Endothelial cell of umbilical vein (primary cell): Measurements from ENCODE around the gene C3orf20. TPM values are rescaled to one million over a fixed set of nuclear protein-coding genes. Genes with fewer than 3 reads are reported as not detected.

Source experiments
- BruUV-seq: library from RNA; stranded (reverse); fragments of 400-500 nt; replicated peaks from 2 replicates; lab custom pipeline; 2021; lab: Mats Ljungman, UMichigan
- CTCF ChIA-PET: fragments of 300-600, 350-600 bp; sonication (Branson Sonifier 250); formaldehyde crosslinking; loops from one replicate; lab custom pipeline; 2021; ENCODE audit warnings: antibody characterized with exemption, inconsistent platforms; lab: Charles Lee
- POLR2A ChIA-PET: fragments of 300-600, 350-600 bp; sonication (Branson Sonifier 250); formaldehyde crosslinking; loops from one replicate; lab custom pipeline; 2021; ENCODE audit warnings: antibody characterized with exemption, inconsistent platforms; lab: Charles Lee
- DNase-seq: peaks from one replicate; pipeline ENCODE4 v3.0.0-alpha.2; 2011; ENCODE audit warnings: low read depth, low spot score
- FAIRE-seq: peaks from 2 replicates; lab custom pipeline; 2011; peaks lifted over from hg19 to GRCh38; lab: Jason Lieb, UNC
- H2AFZ ChIP-seq: 2 replicates; pipeline ENCODE4 v1.6.0; 2012; ENCODE audit warnings: low read depth, low read length, control low read depth, inconsistent platforms
- H3K27ac ChIP-seq: 2 replicates; pipeline ENCODE4 v1.5.1; 2011; ENCODE audit warnings: low read depth, mild to moderate bottlenecking, control low read depth, low read length, moderate library complexity; ENCODE audit not compliant: insufficient read depth
- H3K27me3 ChIP-seq, 2 experiments: 2 replicates each; pipeline versions ENCODE4 v1.6.0 to v1.6.1; 2011; ENCODE audit warnings: low read length in 2 of 2, mixed read lengths in 1 of 2; ENCODE audit not compliant: control insufficient read depth in 2 of 2, insufficient read depth in 2 of 2
- H3K36me3 ChIP-seq, 2 experiments: 2 replicates in 1 of 2; 3 replicates in 1 of 2; pipeline ENCODE4 v1.5.1; 2011; ENCODE audit warnings: low read length in 2 of 2, mild to moderate bottlenecking in 1 of 2, moderate library complexity in 1 of 2; ENCODE audit not compliant: control insufficient read depth in 2 of 2, insufficient read depth in 2 of 2; ENCODE audit errors: extremely low read depth in 1 of 2
- H3K4me1 ChIP-seq: 3 replicates; pipeline ENCODE4 v1.5.1; 2011; ENCODE audit warnings: mild to moderate bottlenecking, low read length; ENCODE audit not compliant: control insufficient read depth, insufficient read depth; ENCODE audit errors: extremely low read depth
- H3K4me2 ChIP-seq: 2 replicates; pipeline ENCODE4 v1.6.1; 2011; ENCODE audit warnings: low read length, control low read depth, mixed read lengths; ENCODE audit not compliant: insufficient read depth
- H3K4me3 ChIP-seq, 3 experiments: fragments of 200-600 bp in 1 of 3; sonication (generic), shearing (Covaris generic) in 1 of 3; replicated peaks in 1 of 3; 2 replicates each; pipeline ENCODE4 v1.5.1; 2011 to 2016; ENCODE audit warnings: control low read depth in 3 of 3, low read length in 3 of 3, mild to moderate bottlenecking in 2 of 3, inconsistent platforms in 1 of 3, low read depth in 1 of 3, moderate library complexity in 1 of 3; ENCODE audit not compliant: insufficient read depth in 1 of 3
- H3K79me2 ChIP-seq: 2 replicates; pipeline ENCODE4 v1.6.0; 2012; ENCODE audit warnings: low read length, inconsistent platforms; ENCODE audit not compliant: control insufficient read depth, insufficient read depth
- H3K9ac ChIP-seq: replicated peaks from 2 replicates; pipeline ENCODE3; 2011; ENCODE audit warnings: low read length, control low read depth; ENCODE audit not compliant: insufficient read depth; ENCODE audit errors: extremely low read depth
- H3K9me1 ChIP-seq: replicated peaks from 3 replicates; pipeline ENCODE4 v1.6.0; 2011; ENCODE audit warnings: mild to moderate bottlenecking, low read length; ENCODE audit not compliant: control insufficient read depth, insufficient read depth; ENCODE audit errors: extremely low read depth
- H3K9me3 ChIP-seq: replicated peaks from 2 replicates; pipeline ENCODE4 v1.5.1; 2012; ENCODE audit warnings: low read length, inconsistent platforms; ENCODE audit not compliant: control insufficient read depth, insufficient read depth
- H4K20me1 ChIP-seq: replicated peaks from 2 replicates; pipeline ENCODE3; 2011; ENCODE audit warnings: mild to moderate bottlenecking, low read length; ENCODE audit not compliant: control insufficient read depth, insufficient read depth; ENCODE audit errors: extremely low read depth
- CTCF ChIP-seq, 2 donors: IDR thresholded peaks; 1 replicate in 1 of 2; 2 replicates in 1 of 2; pipeline ENCODE4 v1.5.1; 2011; ENCODE audit warnings: low read length in 2 of 2, mild to moderate bottlenecking in 2 of 2, moderate library complexity in 2 of 2, control low read depth in 1 of 2, inconsistent platforms in 1 of 2, low read depth in 1 of 2; ENCODE audit not compliant: insufficient read depth in 1 of 2; ENCODE audit errors: extremely low read depth in 1 of 2
- JUN ChIP-seq: IDR thresholded peaks from 2 replicates; pipeline ENCODE4 v1.6.1; 2011; ENCODE audit warnings: borderline replicate concordance, low read depth; ENCODE audit not compliant: insufficient read length, insufficient read depth
- POLR2A ChIP-seq: IDR thresholded peaks from 2 replicates; pipeline ENCODE4 v1.6.1; 2012; ENCODE audit warnings: low read depth, mild to moderate bottlenecking, control low read depth, low read length
- POLR2AphosphoS5 ChIP-seq: IDR thresholded peaks from 2 replicates; pipeline ENCODE4 v1.6.1; 2012; ENCODE audit warnings: low read depth, mild to moderate bottlenecking, control low read depth, low read length, moderate library complexity; ENCODE audit not compliant: insufficient read depth
- dilution Hi-C: fragments of 300-500 bp; cut with MboI; formaldehyde crosslinking; loops from one replicate; pipeline ENCODE4 v1.15.0; 2019; ENCODE audit warnings: low sequenced_read_pairs; ENCODE audit not compliant: extremely low pct_ligation_motif_present
- intact Hi-C: fragments of 100-400 bp; cut with micrococcal nuclease; formaldehyde crosslinking; loops from one replicate; pipeline ENCODE4 v1.10.0; 2022
- polyA plus RNA-seq, 4 experiments: library from polyadenylated mRNA; depleted of rRNA in 3 of 4; stranded (reverse) in 3 of 4; unstranded in 1 of 4; fragments of >200 nt; gene quantifications; 2 replicates each; pipeline versions ENCODE4 v1.2.1 to v1.2.3, GENCODE V29; 2011 to 2012; ENCODE audit warnings: missing spikeins in 1 of 4
- total RNA-seq: library from RNA; stranded (reverse); gene quantifications from 2 replicates; pipeline ENCODE4 v1.2.3, GENCODE V29; 2021

The C3orf20 gene
- total and polyA plus RNA-seq, 2 donors (not counting 3 experiments of a cell fraction or from before 2014, with no cell fraction given) = not detected

GRCh38 chr3:14791343-14791945 is 116.5 kb downstream of the C3orf20 start:
- Histone ChIP-seq H3K4me3 (no peak overlapping the region), H3K27me3 (no peaks in the 10 kb centered on the region), H3K4me1 (no peaks in the 10 kb centered on the region), H3K9ac (no peak overlapping the region), H3K4me2 (no peak overlapping the region), H4K20me1 (no peaks in the 10 kb centered on the region), H3K79me2 (no peaks in the 10 kb centered on the region), H2AFZ (peak overlapping the region; percentile 65), H3K9me1 (no peaks in the 10 kb centered on the region), H3K27ac (no peak overlapping the region), H3K36me3 (no peaks in the 10 kb centered on the region), H3K9me3 (no peaks in the 10 kb centered on the region)
- intact Hi-C loops (loop anchor here (1.0 to 5.0 kb wide), 5 partner anchors 20 to 130 kb away; no protein-coding TSS in a partner anchor), dilution Hi-C loops (no loop called here)
- FAIRE-seq (peak; percentile 87), DNase-seq (peak; percentile 71)
- ChIA-PET CTCF (interaction anchor here (0.8 to 4.4 kb wide), 18 partner anchors 10 to 135 kb away, joined by 3 to 60 read pairs (median 7); partner anchors contain the start of gene FGD5), POLR2A (interaction anchor here (0.6 kb wide), 1 partner anchor 29 kb away, joined by 3 read pairs; no protein-coding TSS in a partner anchor)
- no TSS peak for BruUV-seq
- peak; percentile 88 to 93 for TF ChIP-seq CTCF (IDR thresholded peaks at IDR 0.05; ENCODE audit: extremely low read depth in 1 of 2, insufficient read depth in 1 of 2, low read depth in 1 of 2, low read length in 2 of 2)
- no peak for TF ChIP-seq POLR2A

- Histone ChIP-seq H3K4me3 (no peak overlapping the region), H3K4me1 (no peaks in the 10 kb centered on the region), H2AFZ (no peak overlapping the region), H4K20me1 (no peaks in the 10 kb centered on the region), H3K79me2 (no peaks in the 10 kb centered on the region), H3K27me3 (no peaks in the 10 kb centered on the region), H3K36me3 (no peaks in the 10 kb centered on the region), H3K27ac (no peak overlapping the region), H3K9me3 (no peaks in the 10 kb centered on the region), H3K4me2 (no peak overlapping the region), H3K9me1 (no peaks in the 10 kb centered on the region), H3K9ac (no peak overlapping the region)
- ChIA-PET POLR2A (no interaction called here), CTCF (interaction anchor here (0.9 to 2.6 kb wide), 10 partner anchors 11 to 249 kb away, joined by 3 to 26 read pairs (median 4); no protein-coding TSS in a partner anchor)
- intact Hi-C loops (loop anchor here (5.0 kb wide), 1 partner anchor 85 kb away; no protein-coding TSS in a partner anchor), dilution Hi-C loops (no loop called here)
- DNase-seq (no peak), FAIRE-seq (no peak)
- TF ChIP-seq POLR2AphosphoS5 = no peak
- no peak for TF ChIP-seq JUN
- no TSS peak for BruUV-seq
Measured at GRCh38 chr3:14792691-14793121, 117.8 kb downstream of the C3orf20 start.
